ENCODE data around the gene TDO2. TPM values are rescaled to one million over a fixed set of nuclear protein-coding genes. Genes with fewer than 3 reads are reported as not detected.

Gene TDO2
- total RNA-seq, result not detected

- no peaks in the 10 kb centered on the region for H3K36me3 ChIP-seq (ENCODE audit: control insufficient read depth in 3 of 3, insufficient read depth in 3 of 3, low read length in 3 of 3)
- no peak within 1 kb of the TSS for H3K9ac ChIP-seq (ENCODE audit: low read depth in 1 of 3, low read length in 3 of 3)
- H3K4me1 ChIP-seq (ENCODE audit: control insufficient read depth in 3 of 3, insufficient read depth in 3 of 3, low read length in 3 of 3), result peaks cover 0 to 11% (median 3%) of the 10 kb centered on the region in 3 donors
- no peak within 1 kb of the TSS for H3K4me3 ChIP-seq (ENCODE audit: low read length in 3 of 3)
- no peaks in the 10 kb centered on the region for H3K9me3 ChIP-seq (ENCODE audit: control insufficient read depth in 3 of 3, low read length in 3 of 3)
- H3K27me3 ChIP-seq (ENCODE audit: control insufficient read depth in 3 of 3, insufficient read depth in 3 of 3, low read length in 3 of 3), result no peaks in the 10 kb centered on the region
- no peak within 1 kb of the TSS for H3K27ac ChIP-seq (ENCODE audit: low read depth, low read length)
Observed at GRCh38 chr4:155903453-155903852, at the start of gene TDO2. Gene TDO2, plus strand, starts transcription at chr4:155903696. Its CDS starts 63 bp downstream, at chr4:155903759.

DNA sequence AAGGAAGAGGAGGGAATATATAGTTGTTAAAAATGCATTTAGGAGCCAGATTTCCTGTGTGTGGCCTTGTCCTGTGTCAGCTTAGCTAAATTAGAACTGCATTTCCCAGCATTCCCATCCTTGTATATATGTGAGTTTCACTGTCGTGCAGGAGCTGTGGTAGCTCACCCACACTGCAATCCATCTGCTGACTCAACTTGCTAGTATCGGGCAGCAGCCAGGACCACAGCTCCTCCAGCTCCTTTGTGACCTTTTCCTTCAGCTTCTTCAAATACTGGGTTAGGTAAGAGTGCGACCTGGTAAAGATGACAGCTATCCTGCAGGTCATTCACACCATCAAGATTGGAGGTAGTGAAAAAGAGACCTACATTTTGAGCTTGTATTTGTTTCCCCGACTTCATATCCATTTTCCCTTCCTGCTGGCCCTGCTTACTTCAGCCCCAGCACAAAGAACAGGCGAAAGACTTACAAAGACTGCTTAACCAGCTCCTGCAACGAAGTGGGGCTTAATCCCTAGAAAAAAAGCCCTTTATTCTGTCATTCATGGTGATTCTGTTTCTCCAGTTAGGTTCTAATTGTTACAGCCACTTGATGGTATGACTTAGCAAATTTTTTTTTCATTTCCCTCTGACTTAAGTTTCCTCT lies 48.8 kb upstream of the TDO2 start:
- Histone ChIP-seq H3K27ac (ENCODE audit: low read depth, low read length) (no peak overlapping the region), H3K27me3 (ENCODE audit: control insufficient read depth in 3 of 3, insufficient read depth in 3 of 3, low read length in 3 of 3) (no peaks in the 10 kb centered on the region), H3K9me3 (ENCODE audit: control insufficient read depth in 3 of 3, low read length in 3 of 3) (no peaks in the 10 kb centered on the region), H3K4me3 (ENCODE audit: low read length in 3 of 3) (no peak overlapping the region), H3K4me1 (ENCODE audit: control insufficient read depth in 3 of 3, insufficient read depth in 3 of 3, low read length in 3 of 3) (no peaks in the 10 kb centered on the region), H3K9ac (ENCODE audit: low read depth in 1 of 3, low read length in 3 of 3) (no peak overlapping the region), H3K36me3 (ENCODE audit: control insufficient read depth in 3 of 3, insufficient read depth in 3 of 3, low read length in 3 of 3) (no peaks in the 10 kb centered on the region)

DNA sequence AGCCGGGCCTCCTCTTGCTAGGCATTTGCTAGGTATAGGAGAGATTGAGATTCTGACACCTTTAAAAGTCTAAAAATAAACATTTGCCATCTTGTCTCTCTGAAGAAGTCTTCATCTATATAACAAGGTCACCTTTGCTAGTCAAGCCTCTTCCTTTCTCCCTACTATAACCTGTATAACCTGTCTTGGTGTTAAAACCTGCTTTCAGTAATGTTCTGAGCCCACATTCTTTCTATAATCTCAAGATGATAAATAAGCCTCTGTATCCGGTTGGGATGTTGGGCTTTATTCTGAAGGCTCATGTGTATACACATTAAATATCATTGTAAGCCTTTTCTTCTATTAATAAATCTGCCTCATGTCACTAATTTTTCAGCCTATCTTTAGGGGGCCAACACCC lies 47.6 kb upstream of the TDO2 start:
- Histone ChIP-seq H3K9ac (ENCODE audit: low read depth in 1 of 3, low read length in 3 of 3) (no peak overlapping the region), H3K9me3 (ENCODE audit: control insufficient read depth in 3 of 3, low read length in 3 of 3) (no peaks in the 10 kb centered on the region), H3K4me1 (ENCODE audit: control insufficient read depth in 3 of 3, insufficient read depth in 3 of 3, low read length in 3 of 3) (no peaks in the 10 kb centered on the region), H3K27ac (ENCODE audit: low read depth, low read length) (no peak overlapping the region), H3K36me3 (ENCODE audit: control insufficient read depth in 3 of 3, insufficient read depth in 3 of 3, low read length in 3 of 3) (no peaks in the 10 kb centered on the region), H3K27me3 (ENCODE audit: control insufficient read depth in 3 of 3, insufficient read depth in 3 of 3, low read length in 3 of 3) (no peaks in the 10 kb centered on the region), H3K4me3 (ENCODE audit: low read length in 3 of 3) (no peak overlapping the region)

- Histone ChIP-seq H3K4me3 (ENCODE audit: low read length in 3 of 3) (no peak within 1 kb of the TSS), H3K36me3 (ENCODE audit: control insufficient read depth in 3 of 3, insufficient read depth in 3 of 3, low read length in 3 of 3) (no peaks in the 10 kb centered on the region), H3K27ac (ENCODE audit: low read depth, low read length) (no peak within 1 kb of the TSS), H3K27me3 (ENCODE audit: control insufficient read depth in 3 of 3, insufficient read depth in 3 of 3, low read length in 3 of 3) (no peaks in the 10 kb centered on the region), H3K9ac (ENCODE audit: low read depth in 1 of 3, low read length in 3 of 3) (no peak within 1 kb of the TSS), H3K9me3 (ENCODE audit: control insufficient read depth in 3 of 3, low read length in 3 of 3) (no peaks in the 10 kb centered on the region), H3K4me1 (ENCODE audit: control insufficient read depth in 3 of 3, insufficient read depth in 3 of 3, low read length in 3 of 3) (no peaks in the 10 kb centered on the region)
Observed at GRCh38 chr4:155866177-155866576, 37.3 kb upstream of the TDO2 start, which contains the start of gene ASIC5. Gene ASIC5, minus strand, starts transcription at chr4:155866277. Its CDS starts 51 bp downstream, at chr4:155866226.

- Histone ChIP-seq H3K9ac (ENCODE audit: low read depth in 1 of 3, low read length in 3 of 3) (no peak overlapping the region), H3K27me3 (ENCODE audit: control insufficient read depth in 3 of 3, insufficient read depth in 3 of 3, low read length in 3 of 3) (no peaks in the 10 kb centered on the region), H3K27ac (ENCODE audit: low read depth, low read length) (no peak overlapping the region), H3K4me3 (ENCODE audit: low read length in 3 of 3) (no peak overlapping the region), H3K36me3 (ENCODE audit: control insufficient read depth in 3 of 3, insufficient read depth in 3 of 3, low read length in 3 of 3) (no peaks in the 10 kb centered on the region), H3K4me1 (ENCODE audit: control insufficient read depth in 3 of 3, insufficient read depth in 3 of 3, low read length in 3 of 3) (no peaks in the 10 kb centered on the region), H3K9me3 (ENCODE audit: control insufficient read depth in 3 of 3, low read length in 3 of 3) (peaks cover 0 to 2% (median 0%) of the 10 kb centered on the region in 3 donors)
Observed at GRCh38 chr4:155875878-155876277, 27.6 kb upstream of the TDO2 start.

DNA sequence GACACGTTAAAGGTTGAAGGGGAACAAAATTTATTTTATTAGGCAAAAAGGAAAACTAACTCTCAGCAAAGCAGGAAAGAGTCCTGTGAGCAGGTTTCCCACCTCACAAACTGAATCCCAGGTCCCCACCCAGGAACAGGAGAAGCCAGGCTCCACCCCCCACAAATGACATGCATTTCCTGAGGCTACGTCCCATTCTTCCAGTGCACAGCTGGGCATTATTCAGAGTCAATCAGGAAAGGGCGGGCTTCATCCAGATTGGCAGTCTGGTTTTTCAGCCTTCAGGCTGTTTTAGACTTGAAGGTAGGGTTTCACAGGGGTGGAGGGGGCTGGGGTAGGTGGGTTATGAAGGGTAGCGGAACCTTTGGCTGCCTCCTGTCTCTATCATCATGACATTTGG lies 25.5 kb upstream of the TDO2 start:
- no peaks in the 10 kb centered on the region for H3K27me3 ChIP-seq (ENCODE audit: control insufficient read depth in 3 of 3, insufficient read depth in 3 of 3, low read length in 3 of 3)
- H3K27ac ChIP-seq (ENCODE audit: low read depth, low read length), result no peak overlapping the region

DNA sequence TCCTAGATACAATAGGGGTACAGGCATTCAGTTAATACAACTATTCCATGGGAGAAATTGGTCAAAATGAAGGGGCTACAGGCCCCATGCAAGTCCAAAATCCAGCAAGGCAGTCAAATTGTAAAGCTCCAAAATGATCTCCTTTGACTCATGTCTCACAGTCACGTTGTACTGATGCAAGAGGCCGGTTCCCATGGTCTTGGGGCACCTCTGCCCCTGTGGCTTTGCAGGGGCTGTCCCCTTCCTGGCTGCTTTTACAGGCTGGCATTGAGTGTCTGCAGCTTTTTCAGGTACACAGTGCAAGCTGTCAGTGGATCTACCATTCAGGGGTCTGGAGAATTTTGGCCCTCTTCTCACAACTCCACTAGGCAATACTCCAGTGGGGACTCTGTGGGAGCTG lies 24.9 kb upstream of the TDO2 start:
- no peaks in the 10 kb centered on the region for H3K27me3 ChIP-seq (ENCODE audit: control insufficient read depth in 3 of 3, insufficient read depth in 3 of 3, low read length in 3 of 3)
- no peaks in the 10 kb centered on the region for H3K4me1 ChIP-seq (ENCODE audit: control insufficient read depth in 3 of 3, insufficient read depth in 3 of 3, low read length in 3 of 3)
- no peak overlapping the region for H3K4me3 ChIP-seq (ENCODE audit: low read length in 3 of 3)
- H3K9me3 ChIP-seq (ENCODE audit: control insufficient read depth in 3 of 3, low read length in 3 of 3), result no peaks in the 10 kb centered on the region
- H3K9ac ChIP-seq (ENCODE audit: low read depth in 1 of 3, low read length in 3 of 3), result no peak overlapping the region
- H3K36me3 ChIP-seq (ENCODE audit: control insufficient read depth in 3 of 3, insufficient read depth in 3 of 3, low read length in 3 of 3), result no peaks in the 10 kb centered on the region
- H3K27ac ChIP-seq (ENCODE audit: low read depth, low read length), result no peak overlapping the region

More for the DNA sequence above, 25.5 kb upstream of the TDO2 start:
- Histone ChIP-seq H3K9ac (ENCODE audit: low read depth in 1 of 3, low read length in 3 of 3) (no peak overlapping the region), H3K9me3 (ENCODE audit: control insufficient read depth in 3 of 3, low read length in 3 of 3) (no peaks in the 10 kb centered on the region), H3K36me3 (ENCODE audit: control insufficient read depth in 3 of 3, insufficient read depth in 3 of 3, low read length in 3 of 3) (no peaks in the 10 kb centered on the region), H3K4me1 (ENCODE audit: control insufficient read depth in 3 of 3, insufficient read depth in 3 of 3, low read length in 3 of 3) (no peaks in the 10 kb centered on the region), H3K4me3 (ENCODE audit: low read length in 3 of 3) (no peak overlapping the region)

DNA sequence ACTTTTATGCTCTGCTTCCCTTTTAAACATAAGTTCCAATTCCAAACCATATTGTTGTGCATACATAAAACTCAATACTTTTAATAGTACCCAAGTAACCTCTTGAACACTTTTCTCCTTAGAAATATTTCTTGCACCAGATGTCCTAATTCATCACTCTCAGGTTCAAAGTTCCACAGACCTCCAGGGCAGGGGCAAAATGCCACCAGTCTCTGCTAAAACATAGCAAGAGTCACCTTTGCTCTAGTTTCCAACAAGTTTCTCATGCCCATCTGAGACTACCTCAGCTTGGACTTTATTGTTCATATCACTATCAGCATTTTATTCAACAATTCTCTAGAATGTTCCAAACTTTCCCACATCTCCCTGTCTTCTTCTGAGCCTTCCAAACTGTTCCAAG lies 23.7 kb upstream of the TDO2 start:
- Histone ChIP-seq H3K4me3 (ENCODE audit: low read length in 3 of 3) (no peak overlapping the region), H3K27me3 (ENCODE audit: control insufficient read depth in 3 of 3, insufficient read depth in 3 of 3, low read length in 3 of 3) (no peaks in the 10 kb centered on the region), H3K4me1 (ENCODE audit: control insufficient read depth in 3 of 3, insufficient read depth in 3 of 3, low read length in 3 of 3) (no peaks in the 10 kb centered on the region), H3K9ac (ENCODE audit: low read depth in 1 of 3, low read length in 3 of 3) (no peak overlapping the region), H3K36me3 (ENCODE audit: control insufficient read depth in 3 of 3, insufficient read depth in 3 of 3, low read length in 3 of 3) (no peaks in the 10 kb centered on the region), H3K9me3 (ENCODE audit: control insufficient read depth in 3 of 3, low read length in 3 of 3) (no peaks in the 10 kb centered on the region), H3K27ac (ENCODE audit: low read depth, low read length) (no peak overlapping the region)

- H3K4me3 ChIP-seq (ENCODE audit: low read length in 3 of 3), result no peak overlapping the region
- no peak overlapping the region for H3K9ac ChIP-seq (ENCODE audit: low read depth in 1 of 3, low read length in 3 of 3)
- no peaks in the 10 kb centered on the region for H3K36me3 ChIP-seq (ENCODE audit: control insufficient read depth in 3 of 3, insufficient read depth in 3 of 3, low read length in 3 of 3)
- H3K27ac ChIP-seq (ENCODE audit: low read depth, low read length), result no peak overlapping the region
- H3K9me3 ChIP-seq (ENCODE audit: control insufficient read depth in 3 of 3, low read length in 3 of 3), result no peaks in the 10 kb centered on the region
- no peaks in the 10 kb centered on the region for H3K27me3 ChIP-seq (ENCODE audit: control insufficient read depth in 3 of 3, insufficient read depth in 3 of 3, low read length in 3 of 3)
- no peaks in the 10 kb centered on the region for H3K4me1 ChIP-seq (ENCODE audit: control insufficient read depth in 3 of 3, insufficient read depth in 3 of 3, low read length in 3 of 3)
Observed at GRCh38 chr4:155881555-155881954, 21.9 kb upstream of the TDO2 start.

DNA sequence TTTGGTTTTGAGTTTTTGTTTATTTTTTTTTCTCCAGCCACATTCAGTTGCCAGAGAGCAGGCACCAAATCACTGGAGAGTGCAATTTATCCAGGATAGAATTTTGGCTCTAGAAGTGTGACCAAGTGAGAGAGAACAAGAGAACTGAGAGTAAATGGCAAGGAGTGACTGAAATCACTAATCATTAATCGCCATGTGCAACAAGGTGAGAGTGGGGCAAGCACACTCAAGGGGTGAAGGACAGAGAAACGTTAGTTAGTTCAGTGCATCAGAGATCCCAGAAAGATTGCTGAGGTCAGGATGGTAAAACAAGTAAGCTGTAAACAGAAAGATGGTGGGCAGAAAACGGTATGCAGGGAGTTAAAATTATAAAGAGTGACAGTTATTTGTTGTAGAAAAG lies 19.6 kb upstream of the TDO2 start:
- no peak overlapping the region for H3K4me3 ChIP-seq (ENCODE audit: low read length in 3 of 3)
- no peaks in the 10 kb centered on the region for H3K36me3 ChIP-seq (ENCODE audit: control insufficient read depth in 3 of 3, insufficient read depth in 3 of 3, low read length in 3 of 3)
- H3K9ac ChIP-seq (ENCODE audit: low read depth in 1 of 3, low read length in 3 of 3), result no peak overlapping the region
- H3K27ac ChIP-seq (ENCODE audit: low read depth, low read length), result no peak overlapping the region
- H3K27me3 ChIP-seq (ENCODE audit: control insufficient read depth in 3 of 3, insufficient read depth in 3 of 3, low read length in 3 of 3), result no peaks in the 10 kb centered on the region
- H3K4me1 ChIP-seq (ENCODE audit: control insufficient read depth in 3 of 3, insufficient read depth in 3 of 3, low read length in 3 of 3), result no peaks in the 10 kb centered on the region
- no peaks in the 10 kb centered on the region for H3K9me3 ChIP-seq (ENCODE audit: control insufficient read depth in 3 of 3, low read length in 3 of 3)

All from skeletal muscle tissue (tissue), 4 donors.